SK-N-SH treated with all-trans-retinoic acid at 6 μM for 48 hours (cell line): ENCODE measurements around the gene PPP6C.

ENCODE experiments used
- ATAC-seq: fragments of 200-7000 bp; cut with Tn5 transposase; 3 replicates; pipeline ENCODE4 v1.9.1; 2020; ENCODE audit warnings: mild to moderate bottlenecking, moderate library complexity
- CREB5 ChIP-seq: fragments of 250-450 bp; sonication (Bioruptor Pico); IDR thresholded peaks from 2 replicates; pipeline ENCODE4 v1.5.1; 2020; ENCODE audit warnings: low read depth, mild to moderate bottlenecking, moderate library complexity
- CSDC2 ChIP-seq: fragments of 250-450 bp; sonication (Bioruptor Pico); IDR thresholded peaks from 2 replicates; pipeline ENCODE4 v1.5.0; 2020; ENCODE audit warnings: mild to moderate bottlenecking, moderate library complexity
- CSRNP3 ChIP-seq: fragments of 250-450 bp; sonication (Bioruptor Pico); IDR thresholded peaks from 2 replicates; pipeline ENCODE4 v1.5.1; 2021; ENCODE audit warnings: mild to moderate bottlenecking, moderate library complexity
- ESRRG ChIP-seq: fragments of 250-450 bp; sonication (Bioruptor Pico); IDR thresholded peaks from 2 replicates; pipeline ENCODE4 v1.6.1; 2021; ENCODE audit warnings: mild to moderate bottlenecking
- ISL1 ChIP-seq: fragments of 250-450 bp; sonication (Bioruptor Pico); IDR thresholded peaks from 2 replicates; pipeline ENCODE4 v2.1.2; 2022; ENCODE audit warnings: mild to moderate bottlenecking, moderate library complexity
- OSR1 ChIP-seq: fragments of 250-450 bp; sonication (Bioruptor Pico); IDR thresholded peaks from 2 replicates; pipeline ENCODE4 v1.8.0; 2022; ENCODE audit warnings: moderate library complexity, mild to moderate bottlenecking, inconsistent platforms
- PPARA ChIP-seq: fragments of 250-450 bp; sonication (Bioruptor Pico); IDR thresholded peaks from 2 replicates; pipeline ENCODE4 v1.5.0; 2020; ENCODE audit warnings: mild to moderate bottlenecking, borderline replicate concordance
- RARB ChIP-seq: fragments of 250-450 bp; sonication (Bioruptor Pico); IDR thresholded peaks from 2 replicates; pipeline ENCODE4 v1.8.0; 2021; ENCODE audit warnings: mild to moderate bottlenecking, moderate library complexity
- SNAI2 ChIP-seq: fragments of 250-450 bp; sonication (Bioruptor Pico); IDR thresholded peaks from 2 replicates; pipeline ENCODE4 v1.5.0; 2020; ENCODE audit warnings: mild to moderate bottlenecking, moderate library complexity
- TCF4 ChIP-seq: fragments of 250-450 bp; sonication (Bioruptor Pico); IDR thresholded peaks from 2 replicates; pipeline ENCODE4 v1.8.0; 2021; ENCODE audit warnings: mild to moderate bottlenecking, moderate library complexity, borderline replicate concordance
- TOX ChIP-seq: fragments of 250-450 bp; sonication (Bioruptor Pico); IDR thresholded peaks from 2 replicates; pipeline ENCODE4 v1.8.0; 2021; ENCODE audit warnings: mild to moderate bottlenecking, moderate library complexity, borderline replicate concordance
- TSHZ2 ChIP-seq: fragments of 250-450 bp; sonication (Bioruptor Pico); IDR thresholded peaks from 2 replicates; pipeline ENCODE4 v1.5.0; 2020; ENCODE audit warnings: mild to moderate bottlenecking, moderate library complexity
- ZC3H10 ChIP-seq: fragments of 250-450 bp; sonication (Bioruptor Pico); IDR thresholded peaks from 2 replicates; pipeline ENCODE4 v1.5.1; 2021; ENCODE audit warnings: mild to moderate bottlenecking, moderate library complexity
- ZFP3 ChIP-seq: fragments of 250-450 bp; sonication (Bioruptor Pico); IDR thresholded peaks from 2 replicates; pipeline ENCODE4 v1.5.0; 2020; ENCODE audit warnings: mild to moderate bottlenecking, moderate library complexity
- ZFP30 ChIP-seq: fragments of 450-650 bp; formaldehyde crosslinking; IDR thresholded peaks from 2 replicates; pipeline ENCODE4 v1.5.0; 2022; ENCODE audit warnings: mild to moderate bottlenecking, moderate library complexity
- ZNF70 ChIP-seq: fragments of 450-650 bp; formaldehyde crosslinking; IDR thresholded peaks from 2 replicates; pipeline ENCODE4 v1.5.0; 2020; ENCODE audit warnings: mild to moderate bottlenecking, moderate library complexity
- ZNF8 ChIP-seq: fragments of 450-650 bp; formaldehyde crosslinking; IDR thresholded peaks from 2 replicates; pipeline ENCODE4 v1.5.0; 2020; ENCODE audit warnings: mild to moderate bottlenecking, moderate library complexity
- TF ChIP-seq, protein P1 (sequence below): fragments of 250-450 bp; sonication (Bioruptor Pico); IDR thresholded peaks from 2 replicates; pipeline ENCODE4 v1.8.0; 2021; ENCODE audit warnings: low read depth, mild to moderate bottlenecking, moderate library complexity, borderline replicate concordance
- TF ChIP-seq, protein P2 (sequence below): fragments of 250-450 bp; sonication (Bioruptor Pico); IDR thresholded peaks from 2 replicates; pipeline ENCODE4 v1.8.0; 2020; ENCODE audit warnings: mild to moderate bottlenecking, moderate library complexity, borderline replicate concordance

Gene PPP6C

DNA sequence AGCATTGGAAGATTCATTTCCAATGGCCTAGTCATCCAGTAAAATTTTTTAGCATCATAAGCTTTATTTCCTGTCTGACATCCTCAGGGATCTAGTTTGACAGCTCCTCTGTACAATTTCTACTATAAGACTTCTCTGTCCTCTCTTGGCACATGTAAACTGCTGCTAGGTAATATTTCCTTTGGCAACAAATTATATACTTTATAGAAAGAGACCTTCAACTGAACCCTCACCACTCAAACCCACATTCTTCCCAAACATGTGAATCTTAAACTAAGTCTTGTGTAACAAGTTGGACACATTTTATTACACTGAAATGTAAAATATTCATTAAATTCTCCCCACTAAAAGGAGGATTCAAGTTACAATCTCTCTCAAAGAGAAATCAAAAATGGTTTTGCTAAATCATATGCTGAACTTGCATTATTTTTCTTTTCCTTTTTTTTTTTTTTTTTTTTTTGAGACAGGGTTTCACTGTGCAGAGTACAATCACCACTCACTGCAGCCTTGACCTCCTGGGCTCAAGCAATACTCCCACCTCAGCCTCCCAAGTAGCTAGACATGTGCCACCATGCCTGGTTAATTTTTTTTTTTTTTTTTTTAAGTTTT lies 83.2 kb downstream of the PPP6C start:
- peak; percentile 90 for ATAC-seq
- TF ChIP-seq CREB5 (CRISPR knock-in tag) (no peak), TOX (CRISPR knock-in tag) (0 out of 2 replicates have a peak, but pooled peaks have one; percentile 20), ZFP3 (no peak), PPARA (CRISPR knock-in tag) (no peak), ZNF70 (CRISPR knock-in tag) (no peak), TCF4 (CRISPR knock-in tag) (no peak), ZFP30 (no peak), RARB (CRISPR knock-in tag) (no peak), ZC3H10 (CRISPR knock-in tag) (no peak), ISL1 (CRISPR knock-in tag) (peak; percentile 38; the same call in 1 of the 2 replicates), OSR1 (CRISPR knock-in tag) (no peak), SNAI2 (no peak), ZNF8 (CRISPR knock-in tag) (no peak)
- TF ChIP-seq, protein P1, sequence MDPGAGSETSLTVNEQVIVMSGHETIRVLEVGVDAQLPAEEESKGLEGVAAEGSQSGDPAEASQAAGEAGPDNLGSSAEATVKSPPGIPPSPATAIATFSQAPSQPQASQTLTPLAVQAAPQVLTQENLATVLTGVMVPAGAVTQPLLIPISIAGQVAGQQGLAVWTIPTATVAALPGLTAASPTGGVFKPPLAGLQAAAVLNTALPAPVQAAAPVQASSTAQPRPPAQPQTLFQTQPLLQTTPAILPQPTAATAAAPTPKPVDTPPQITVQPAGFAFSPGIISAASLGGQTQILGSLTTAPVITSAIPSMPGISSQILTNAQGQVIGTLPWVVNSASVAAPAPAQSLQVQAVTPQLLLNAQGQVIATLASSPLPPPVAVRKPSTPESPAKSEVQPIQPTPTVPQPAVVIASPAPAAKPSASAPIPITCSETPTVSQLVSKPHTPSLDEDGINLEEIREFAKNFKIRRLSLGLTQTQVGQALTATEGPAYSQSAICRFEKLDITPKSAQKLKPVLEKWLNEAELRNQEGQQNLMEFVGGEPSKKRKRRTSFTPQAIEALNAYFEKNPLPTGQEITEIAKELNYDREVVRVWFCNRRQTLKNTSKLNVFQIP (CRISPR knock-in tag): no peak

- TF ChIP-seq RARB (CRISPR knock-in tag) (no peak), ESRRG (no peak), CSRNP3 (CRISPR knock-in tag) (no peak), TOX (CRISPR knock-in tag) (no peak), TSHZ2 (no peak), ISL1 (CRISPR knock-in tag) (no peak), TCF4 (CRISPR knock-in tag) (no peak), ZFP30 (no peak), CSDC2 (CRISPR knock-in tag) (no peak)
- TF ChIP-seq, protein P1 (CRISPR knock-in tag): no peak
- TF ChIP-seq, protein P2, sequence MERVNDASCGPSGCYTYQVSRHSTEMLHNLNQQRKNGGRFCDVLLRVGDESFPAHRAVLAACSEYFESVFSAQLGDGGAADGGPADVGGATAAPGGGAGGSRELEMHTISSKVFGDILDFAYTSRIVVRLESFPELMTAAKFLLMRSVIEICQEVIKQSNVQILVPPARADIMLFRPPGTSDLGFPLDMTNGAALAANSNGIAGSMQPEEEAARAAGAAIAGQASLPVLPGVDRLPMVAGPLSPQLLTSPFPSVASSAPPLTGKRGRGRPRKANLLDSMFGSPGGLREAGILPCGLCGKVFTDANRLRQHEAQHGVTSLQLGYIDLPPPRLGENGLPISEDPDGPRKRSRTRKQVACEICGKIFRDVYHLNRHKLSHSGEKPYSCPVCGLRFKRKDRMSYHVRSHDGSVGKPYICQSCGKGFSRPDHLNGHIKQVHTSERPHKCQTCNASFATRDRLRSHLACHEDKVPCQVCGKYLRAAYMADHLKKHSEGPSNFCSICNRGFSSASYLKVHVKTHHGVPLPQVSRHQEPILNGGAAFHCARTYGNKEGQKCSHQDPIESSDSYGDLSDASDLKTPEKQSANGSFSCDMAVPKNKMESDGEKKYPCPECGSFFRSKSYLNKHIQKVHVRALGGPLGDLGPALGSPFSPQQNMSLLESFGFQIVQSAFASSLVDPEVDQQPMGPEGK: no peak
- no peak for ATAC-seq
Observed at GRCh38 chr9:125103770-125104460, 85.7 kb downstream of the PPP6C start.
